Sciatic nerve (tissue), 2 donors: ENCODE measurements around the gene TBC1D20. TPM values are rescaled to one million over a fixed set of nuclear protein-coding genes. Genes with fewer than 3 reads are reported as not detected.
"Not testable (repeated sequence)": the region's sequence is repeated elsewhere in the genome, so short reads cannot be mapped to it uniquely, and the experiment has no call there.

Experiments used
- ATAC-seq: fragments of 200-7000 bp; cut with Tn5 transposase; one replicate; pipeline ENCODE4 v1.9.1; 2020; ENCODE audit warnings: mild to moderate bottlenecking, moderate library complexity
- DNase-seq: peaks from one replicate; pipeline ENCODE4 v3.0.0-alpha.2; 2020; ENCODE audit warnings: low spot score
- intact Hi-C: fragments of 100-400 bp; cut with DNase I; formaldehyde crosslinking; loops from one replicate; pipeline ENCODE4 v1.14.2; 2022
- total RNA-seq: library from RNA; stranded (reverse); fragmentation: NEBNext Ultra II Directional; extraction: Animal tissue kit (Norgen Biotek cat#: 25700); gene quantifications from one replicate; pipeline ENCODE4 v1.2.1, GENCODE V29; 2021
- donor health status: DM: no; HTN: no; CAD: no.
- donor health status: DM: no; HTN: no; CAD: no.

Gene TBC1D20
- total RNA-seq, 1 donor from 2014 or later, result 32.5 TPM

DNA sequence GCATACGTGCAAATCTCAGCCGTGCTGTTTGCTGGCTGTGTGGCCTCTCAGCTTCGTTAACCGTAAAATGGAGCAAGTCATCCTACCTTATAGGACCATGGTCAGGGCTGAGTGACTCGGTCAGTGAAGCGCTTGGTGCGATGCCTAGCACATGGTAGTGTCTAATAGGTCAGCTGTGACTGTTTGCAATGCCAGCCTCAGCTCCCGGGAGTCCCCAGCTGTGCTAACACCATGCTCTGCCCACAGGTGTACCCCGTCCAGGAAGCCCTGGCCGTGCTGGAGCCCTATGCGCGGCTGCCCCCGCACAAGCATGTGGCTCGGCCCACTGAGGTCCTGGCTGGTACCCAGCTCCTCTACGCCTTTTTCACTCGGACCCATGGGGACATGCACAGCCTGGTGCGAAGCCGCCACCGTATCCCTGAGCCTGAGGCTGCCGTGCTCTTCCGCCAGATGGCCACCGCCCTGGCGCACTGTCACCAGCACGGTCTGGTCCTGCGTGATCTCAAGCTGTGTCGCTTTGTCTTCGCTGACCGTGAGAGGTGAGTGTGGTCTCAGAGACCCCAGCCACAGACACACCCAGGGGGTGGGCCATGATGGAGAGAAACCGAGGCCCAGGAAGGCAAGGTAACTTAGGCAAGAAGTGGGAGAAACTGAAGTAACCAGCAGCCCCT lies 71.2 kb downstream of the TBC1D20 start:
- intact Hi-C loops, result no loop called here
- ATAC-seq, result no peak
- DNase-seq, result no peak

DNA sequence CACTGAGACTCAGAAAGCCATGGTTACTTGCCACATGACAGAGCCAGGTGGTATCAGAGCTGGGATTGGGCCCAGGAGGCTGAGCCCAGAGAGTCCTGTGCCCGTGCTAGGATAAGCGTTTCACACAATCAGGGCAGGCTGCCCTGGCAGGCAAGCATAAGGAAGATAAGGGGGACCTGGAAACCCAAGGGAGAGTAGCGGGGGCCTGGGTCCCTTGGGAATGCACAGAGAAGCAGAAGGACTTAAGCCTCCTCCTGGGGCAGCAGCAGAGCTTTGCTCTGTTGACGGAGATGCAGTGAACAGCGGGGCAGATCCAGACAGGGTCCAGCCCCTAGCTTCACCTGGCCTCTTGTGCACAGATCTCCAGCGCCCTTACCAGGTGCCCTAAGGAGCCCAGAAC lies 73.1 kb downstream of the TBC1D20 start:
- no peak for ATAC-seq
- intact Hi-C loops, result no loop called here
- no peak for DNase-seq

GRCh38 chr20:388034-388994 lies 74.0 kb downstream of the TBC1D20 start:
- intact Hi-C loops, result no loop called here
- DNase-seq, result no peak
- ATAC-seq, result no peak

DNA sequence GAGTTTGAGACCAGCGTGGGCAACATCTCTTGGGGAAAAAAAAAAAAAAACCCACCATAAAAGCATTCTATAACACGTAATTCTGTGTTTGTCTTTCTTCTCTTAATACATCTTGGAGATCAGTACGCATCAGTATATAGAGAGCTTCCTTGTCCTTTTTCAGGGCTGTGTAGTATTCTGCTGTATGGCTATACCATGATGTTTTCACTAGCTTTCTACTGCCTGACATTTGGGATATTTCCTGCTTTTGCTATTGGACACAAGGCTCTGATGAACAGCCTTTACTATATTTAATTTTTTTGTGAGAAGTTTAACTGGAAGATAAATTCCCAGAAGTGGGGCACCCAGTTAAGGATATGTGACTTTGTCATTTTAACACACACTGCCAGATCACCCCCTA lies 74.8 kb downstream of the TBC1D20 start:
- intact Hi-C loops, result no loop called here
- DNase-seq (no peak), ATAC-seq (no peak)

- ATAC-seq, DNase-seq, intact Hi-C loops: not testable (repeated sequence)
These were observed 75.7 kb downstream of the TBC1D20 start for GRCh38 chr20:386634-387033.

Other genes with a start within 250 kb of the TBC1D20 start
- gene DEFB129, start 235.3 kb downstream of the TBC1D20 start, total RNA-seq, result not detected
- gene DEFB132, start 204.8 kb downstream of the TBC1D20 start, total RNA-seq, result not detected
- 8.7 TPM for gene C20orf96, start 171.8 kb downstream of the TBC1D20 start, total RNA-seq
- gene ZCCHC3, start 165.0 kb downstream of the TBC1D20 start, total RNA-seq, result 15.6 TPM
- gene SOX12, start 137.0 kb downstream of the TBC1D20 start, total RNA-seq, result 17.0 TPM
- gene NRSN2, start 115.4 kb downstream of the TBC1D20 start, total RNA-seq, result 39.6 TPM
- gene TRIB3, start 81.8 kb downstream of the TBC1D20 start, total RNA-seq, result 6.2 TPM
- 72.7 TPM for gene RBCK1, start 54.2 kb downstream of the TBC1D20 start, total RNA-seq
- 91.4 TPM for gene CSNK2A1, start 81.3 kb upstream of the TBC1D20 start, total RNA-seq
- gene TCF15, start 147.8 kb upstream of the TBC1D20 start, total RNA-seq, result 2.1 TPM
- 15.4 TPM for gene SRXN1, start 190.7 kb upstream of the TBC1D20 start, total RNA-seq
- gene SCRT2, start 213.3 kb upstream of the TBC1D20 start, total RNA-seq, result not detected